Naive thymus-derived CD4-positive, alpha-beta T cell (primary cell): ENCODE data around the gene TRIM66. TPM values are rescaled to one million over a fixed set of nuclear protein-coding genes. Genes with fewer than 3 reads are reported as not detected.
A peak's percentile ranks its signal among the peaks of the same experiment; 100 is the strongest.

Source experiments
- ATAC-seq: fragments of 150-1000 bp; cut with Tn5 transposase; 2 replicates; pipeline ENCODE4 v1.10.0; 2021; ENCODE audit warnings: mild to moderate bottlenecking, moderate library complexity
- CTCF ChIA-PET: fragments of 350-600 bp; sonication (Branson Sonifier 250); formaldehyde crosslinking; loops from one replicate; lab custom pipeline; 2021; ENCODE audit warnings: antibody characterized with exemption; lab: Charles Lee
- POLR2A ChIA-PET: fragments of 350-600 bp; sonication (Branson Sonifier 250); formaldehyde crosslinking; loops from one replicate; lab custom pipeline; 2021; ENCODE audit warnings: antibody characterized with exemption, inconsistent platforms; lab: Charles Lee
- DNase-seq, 9 donors: peaks; one replicate each; pipeline versions ENCODE4 v3.0.0 to v3.0.0-alpha.2; 2020 to 2022; ENCODE audit warnings: mixed read lengths in 1 of 9
- H3K27ac ChIP-seq: one replicate; pipeline ENCODE4 v1.7.0; 2013; ENCODE audit warnings: mild to moderate bottlenecking, low read depth, low read length, moderate library complexity
- H3K27me3 ChIP-seq, 2 donors: one replicate each; pipeline ENCODE4 v1.7.0; 2013; ENCODE audit warnings: low read length in 2 of 2, mild to moderate bottlenecking in 2 of 2, moderate library complexity in 2 of 2; ENCODE audit not compliant: control insufficient read depth in 2 of 2, insufficient read depth in 2 of 2
- H3K36me3 ChIP-seq, 3 experiments: 1 replicate in 2 of 3; 2 replicates in 1 of 3; pipeline ENCODE4 v1.7.0; 2013; ENCODE audit warnings: low read length in 3 of 3, mild to moderate bottlenecking in 3 of 3, moderate library complexity in 1 of 3; ENCODE audit not compliant: insufficient read depth in 3 of 3, control insufficient read depth in 2 of 3
- H3K4me1 ChIP-seq, 2 donors: one replicate each; pipeline ENCODE4 v1.7.0; 2013; ENCODE audit warnings: low read length in 2 of 2, mild to moderate bottlenecking in 2 of 2, moderate library complexity in 1 of 2; ENCODE audit not compliant: control insufficient read depth in 2 of 2, insufficient read depth in 2 of 2
- H3K4me3 ChIP-seq: 2 replicates; pipeline ENCODE4 v1.7.0; 2013; ENCODE audit warnings: mild to moderate bottlenecking, low read length
- H3K9me3 ChIP-seq, 3 experiments: 1 replicate in 2 of 3; 2 replicates in 1 of 3; pipeline ENCODE4 v1.7.0; 2013; ENCODE audit warnings: low read length in 3 of 3; ENCODE audit not compliant: control insufficient read depth in 2 of 3
- H3K27ac Mint-ChIP-seq, 9 donors: one replicate each; pipeline ENCODE4 v1.8.0; 2020 to 2022; ENCODE audit warnings: mixed read lengths in 9 of 9, mild to moderate bottlenecking in 8 of 9, moderate library complexity in 5 of 9, inconsistent platforms in 2 of 9
- H3K27me3 Mint-ChIP-seq, 5 donors: one replicate each; pipeline ENCODE4 v1.8.0; 2021 to 2022; ENCODE audit warnings: mixed read lengths in 5 of 5, mild to moderate bottlenecking in 1 of 5
- H3K36me3 Mint-ChIP-seq, 5 donors: one replicate each; pipeline ENCODE4 v1.8.0; 2020 to 2022; ENCODE audit warnings: mixed read lengths in 5 of 5, mild to moderate bottlenecking in 3 of 5, inconsistent platforms in 1 of 5
- H3K4me1 Mint-ChIP-seq, 7 donors: one replicate each; pipeline ENCODE4 v1.8.0; 2020 to 2022; ENCODE audit warnings: mixed read lengths in 7 of 7, mild to moderate bottlenecking in 3 of 7, inconsistent platforms in 1 of 7
- H3K4me3 Mint-ChIP-seq, 10 donors: one replicate each; pipeline ENCODE4 v1.8.0; 2020 to 2022; ENCODE audit warnings: mild to moderate bottlenecking in 10 of 10, mixed read lengths in 10 of 10, moderate library complexity in 6 of 10, inconsistent platforms in 2 of 10
- H3K9me3 Mint-ChIP-seq, 11 donors: one replicate each; pipeline ENCODE4 v1.8.0; 2020 to 2022; ENCODE audit warnings: mixed read lengths in 11 of 11, mild to moderate bottlenecking in 4 of 11, inconsistent platforms in 1 of 11, moderate library complexity in 1 of 11
- intact Hi-C, 2 donors: fragments of 100-400 bp; cut with micrococcal nuclease; formaldehyde crosslinking; loops; one replicate each; pipeline ENCODE4 v1.15.1; 2023
- polyA plus RNA-seq, 2 donors: library from polyadenylated mRNA; unstranded; fragments of 300-500 nt; fragmentation: Illumina TruSeq; gene quantifications; one replicate each; pipeline ENCODE4 v1.2.3, GENCODE V29; 2021
- total RNA-seq, 6 experiments: library from RNA in 5 of 6; stranded (reverse) in 5 of 6; gene quantifications; 1 replicate in 5 of 6; 2 replicates in 1 of 6; pipeline ENCODE4 v1.2.3 and lab custom pipeline; 2021 to 2026

Gene TRIM66
- total and polyA plus RNA-seq, 7 experiments from 2014 or later: 0.32 to 37.6 (median 23.2) TPM

GRCh38 chr11:8728563-8728962 lies 46.1 kb upstream of the TRIM66 start:
- POLR2A ChIA-PET: no interaction called here
- no peaks in the 10 kb centered on the region for H3K9me3 Mint-ChIP-seq

GRCh38 chr11:8726395-8726794 lies 43.9 kb upstream of the TRIM66 start:
- H3K36me3 ChIP-seq: no peaks in the 10 kb centered on the region
- DNase-seq: no peak
- ATAC-seq: no peak
- H3K9me3 ChIP-seq: no peaks in the 10 kb centered on the region
- ChIA-PET POLR2A (no interaction called here), CTCF (no interaction called here)
- Mint-ChIP-seq H3K9me3 (no peaks in the 10 kb centered on the region), H3K4me3 (no peak overlapping the region), H3K36me3 (no peaks in the 10 kb centered on the region), H3K27ac (no peak overlapping the region), H3K4me1 (no peaks in the 10 kb centered on the region), H3K27me3 (peaks cover 0 to 7% (median 5%) of the 10 kb centered on the region in 5 donors)
- intact Hi-C loops: no loop called here
- no peak overlapping the region for H3K4me3 ChIP-seq
- H3K27me3 ChIP-seq: no peaks in the 10 kb centered on the region
- no peaks in the 10 kb centered on the region for H3K4me1 ChIP-seq
- no peak overlapping the region for H3K27ac ChIP-seq

More at GRCh38 chr11:8728563-8728962, 46.1 kb upstream of the TRIM66 start:
- DNase-seq (no peak), ATAC-seq (no peak)
- no peak overlapping the region for H3K4me3 ChIP-seq
- intact Hi-C loops: no loop called here
- peaks cover 0 to 6% (median 0%) of the 10 kb centered on the region in 5 donors for H3K27me3 Mint-ChIP-seq
- no peaks in the 10 kb centered on the region for H3K27me3 ChIP-seq
- CTCF ChIA-PET: no interaction called here
- H3K9me3 ChIP-seq: no peaks in the 10 kb centered on the region
- no peaks in the 10 kb centered on the region for H3K36me3 Mint-ChIP-seq
- H3K36me3 ChIP-seq: no peaks in the 10 kb centered on the region
- H3K4me1 ChIP-seq: no peaks in the 10 kb centered on the region
- no peak overlapping the region for H3K4me3 Mint-ChIP-seq
- no peaks in the 10 kb centered on the region for H3K4me1 Mint-ChIP-seq
- H3K27ac Mint-ChIP-seq: no peak overlapping the region
- H3K27ac ChIP-seq: no peak overlapping the region

GRCh38 chr11:8724682-8725081 lies 42.2 kb upstream of the TRIM66 start:
- Histone ChIP-seq H3K27me3 (no peaks in the 10 kb centered on the region), H3K36me3 (no peaks in the 10 kb centered on the region), H3K27ac (no peak overlapping the region), H3K9me3 (no peaks in the 10 kb centered on the region), H3K4me3 (no peak overlapping the region), H3K4me1 (no peaks in the 10 kb centered on the region)
- ATAC-seq (no peak), DNase-seq (no peak)
- Mint-ChIP-seq H3K4me1 (no peaks in the 10 kb centered on the region), H3K36me3 (no peaks in the 10 kb centered on the region), H3K4me3 (no peak overlapping the region), H3K27ac (no peak overlapping the region), H3K9me3 (no peaks in the 10 kb centered on the region), H3K27me3 (peaks cover 0 to 15% (median 6%) of the 10 kb centered on the region in 5 donors)
- POLR2A ChIA-PET: no interaction called here
- intact Hi-C loops: no loop called here
- CTCF ChIA-PET: no interaction called here

DNA sequence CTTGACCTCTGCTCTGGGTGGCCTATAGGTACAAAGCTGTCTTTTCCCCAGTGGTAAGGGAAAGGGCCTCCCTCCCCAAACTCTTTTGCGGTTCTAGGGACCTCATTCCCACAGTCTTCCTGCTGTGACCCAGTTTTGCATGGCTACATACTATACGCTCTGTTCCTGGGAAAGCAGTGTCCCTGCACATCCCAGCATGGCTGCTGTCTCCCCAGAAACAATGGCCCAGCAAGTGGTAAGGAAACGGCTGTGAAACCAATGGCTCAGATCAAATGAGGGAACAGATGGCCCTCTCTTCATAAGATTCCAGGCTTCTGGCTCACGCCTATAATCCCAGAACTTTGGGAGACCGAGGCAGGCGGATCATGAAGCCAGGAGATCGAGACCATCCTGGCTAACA lies 41.2 kb upstream of the TRIM66 start:
- H3K9me3 Mint-ChIP-seq: no peaks in the 10 kb centered on the region
- POLR2A ChIA-PET: no interaction called here
- H3K4me3 ChIP-seq: no peak overlapping the region
- H3K27ac Mint-ChIP-seq: peak overlapping the region in 1 of 9 donors; percentile 10
- DNase-seq (no peak), ATAC-seq (no peak)
- no peaks in the 10 kb centered on the region for H3K4me1 Mint-ChIP-seq
- H3K36me3 ChIP-seq: no peaks in the 10 kb centered on the region
- H3K36me3 Mint-ChIP-seq: no peaks in the 10 kb centered on the region
- no peaks in the 10 kb centered on the region for H3K4me1 ChIP-seq
- CTCF ChIA-PET: no interaction called here
- no peak overlapping the region for H3K4me3 Mint-ChIP-seq
- intact Hi-C loops: no loop called here
- no peak overlapping the region for H3K27ac ChIP-seq
- no peaks in the 10 kb centered on the region for H3K27me3 ChIP-seq
- H3K9me3 ChIP-seq: no peaks in the 10 kb centered on the region
- H3K27me3 Mint-ChIP-seq: peaks cover 0 to 15% (median 6%) of the 10 kb centered on the region in 5 donors

- no peak overlapping the region for H3K4me3 Mint-ChIP-seq
Observed at GRCh38 chr11:8722809-8723208, 40.3 kb upstream of the TRIM66 start.

DNA sequence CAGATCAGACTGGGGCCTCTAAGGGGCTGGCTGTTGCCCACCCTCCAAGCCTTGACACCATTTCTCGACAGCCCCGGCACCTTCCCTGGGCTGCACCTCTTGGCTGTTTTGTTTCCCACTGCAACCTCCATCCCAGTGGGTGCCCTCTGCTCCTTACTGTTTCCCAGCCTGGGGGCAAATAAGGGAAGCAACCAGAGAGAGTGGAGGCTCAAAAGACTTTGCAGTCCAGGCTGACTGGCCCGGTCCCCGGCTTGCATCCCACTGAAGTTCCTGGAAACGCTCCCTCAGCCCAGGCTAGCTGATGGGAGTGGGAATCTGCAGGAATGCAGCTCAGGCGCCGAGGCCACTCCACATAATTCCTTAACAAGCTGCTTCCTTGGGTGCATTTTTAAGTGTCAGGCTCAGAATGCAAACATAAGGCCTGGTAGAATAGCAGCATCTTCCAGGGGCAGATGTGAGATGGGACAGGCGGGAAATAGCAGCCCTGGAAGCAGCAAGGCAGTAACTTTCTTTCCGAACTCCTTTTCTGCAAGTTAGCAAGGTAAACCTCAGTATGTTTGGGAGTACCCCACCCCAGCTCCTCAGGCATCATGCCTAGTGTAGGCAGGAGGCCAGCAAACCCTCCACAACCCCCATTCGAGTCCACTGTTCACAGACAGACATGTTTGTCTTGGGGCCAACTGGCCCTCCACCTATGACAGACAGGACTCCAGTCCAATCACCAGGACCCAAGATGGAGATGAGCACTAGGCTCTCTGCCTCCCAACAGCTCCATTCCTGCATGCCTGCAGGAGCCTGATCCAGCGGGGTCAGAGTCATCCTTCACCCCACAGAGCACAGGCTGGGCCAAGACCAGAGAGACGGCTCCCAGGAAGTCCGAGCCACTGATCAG lies 39.4 kb upstream of the TRIM66 start:
- POLR2A ChIA-PET: no interaction called here
- CTCF ChIA-PET: no interaction called here
- no peak overlapping the region for H3K27ac Mint-ChIP-seq

More at GRCh38 chr11:8722809-8723208, 40.3 kb upstream of the TRIM66 start:
- ChIA-PET CTCF (no interaction called here), POLR2A (no interaction called here)
- ATAC-seq: no peak
- intact Hi-C loops: no loop called here
- Histone ChIP-seq H3K27me3 (no peaks in the 10 kb centered on the region), H3K4me1 (no peaks in the 10 kb centered on the region), H3K4me3 (no peak overlapping the region), H3K9me3 (no peaks in the 10 kb centered on the region), H3K27ac (no peak overlapping the region), H3K36me3 (no peaks in the 10 kb centered on the region)
- DNase-seq: no peak
- no peaks in the 10 kb centered on the region for H3K36me3 Mint-ChIP-seq
- no peak overlapping the region for H3K27ac Mint-ChIP-seq
- no peaks in the 10 kb centered on the region for H3K9me3 Mint-ChIP-seq
- peaks cover 0 to 15% (median 6%) of the 10 kb centered on the region in 5 donors for H3K27me3 Mint-ChIP-seq
- peaks cover 0 to under 1% (median 0%) of the 10 kb centered on the region in 7 donors for H3K4me1 Mint-ChIP-seq

More for the DNA sequence above, 39.4 kb upstream of the TRIM66 start:
- no peaks in the 10 kb centered on the region for H3K36me3 ChIP-seq
- no peaks in the 10 kb centered on the region for H3K9me3 Mint-ChIP-seq
- no peaks in the 10 kb centered on the region for H3K9me3 ChIP-seq
- H3K36me3 Mint-ChIP-seq: no peaks in the 10 kb centered on the region
- no peak for ATAC-seq
- H3K27ac ChIP-seq: no peak overlapping the region
- H3K4me3 Mint-ChIP-seq: no peak overlapping the region
- no peaks in the 10 kb centered on the region for H3K4me1 ChIP-seq
- H3K27me3 ChIP-seq: no peaks in the 10 kb centered on the region
- peaks cover 0 to 6% (median 2%) of the 10 kb centered on the region in 7 donors for H3K4me1 Mint-ChIP-seq
- intact Hi-C loops: no loop called here
- peaks cover 0 to 15% (median 8%) of the 10 kb centered on the region in 5 donors for H3K27me3 Mint-ChIP-seq
- DNase-seq: no peak
- H3K4me3 ChIP-seq: no peak overlapping the region
